Measurements from ENCODE around the gene PSME1. TPM values are rescaled to one million over a fixed set of nuclear protein-coding genes. Genes with fewer than 3 reads are reported as not detected.

The PSME1 gene
- polyA plus RNA-seq, 1 experiment, result 80.0 TPM

GRCh38 chr14:24178399-24179178 is 42.6 kb downstream of the PSME1 start:
- no peaks in the 10 kb centered on the region for H3K27me3 ChIP-seq (ENCODE audit: control insufficient read depth, insufficient read depth, low read length)
- no peaks in the 10 kb centered on the region for H3K9me3 ChIP-seq (ENCODE audit: control insufficient read depth, insufficient read depth, low read length)
- ChIA-PET POLR2A (no interaction called here), CTCF (no interaction called here)
- DNase-seq (ENCODE audit: low read depth, low spot score), result no peak
- H3K4me3 ChIP-seq (ENCODE audit: low read depth, low read length), result no peak overlapping the region
- H3K27ac ChIP-seq (ENCODE audit: low read depth, low read length), result no peak overlapping the region
- TF ChIP-seq CTCF (IDR thresholded peaks at IDR 0.05; ENCODE audit: low read depth, low read length), result no peak

GRCh38 chr14:24179294-24179960 is 43.4 kb downstream of the PSME1 start:
- no peaks in the 10 kb centered on the region for H3K9me3 ChIP-seq (ENCODE audit: control insufficient read depth, insufficient read depth, low read length)
- DNase-seq (ENCODE audit: low read depth, low spot score), result no peak
- peak overlapping the region; percentile 61 for H3K27ac ChIP-seq (ENCODE audit: low read depth, low read length)
- TF ChIP-seq CTCF (IDR thresholded peaks at IDR 0.05; ENCODE audit: low read depth, low read length), result no peak
- CTCF ChIA-PET, result interaction anchor here (0.9 to 2.0 kb wide), 2 partner anchors 18 to 155 kb away, joined by 3 to 6 read pairs; partner anchors contain the start of gene IRF9
- no peak overlapping the region for H3K4me3 ChIP-seq (ENCODE audit: low read depth, low read length)
- H3K27me3 ChIP-seq (ENCODE audit: control insufficient read depth, insufficient read depth, low read length), result no peaks in the 10 kb centered on the region
- POLR2A ChIA-PET, result interaction anchor here (0.6 to 1.4 kb wide), 4 partner anchors 9 to 191 kb away, joined by 3 to 4 read pairs (median 4); partner anchors contain the start of genes CHMP4A, DHRS4L2 and IPO4

GRCh38 chr14:24179961-24180796 is 44.2 kb downstream of the PSME1 start:
- H3K4me3 ChIP-seq (ENCODE audit: low read depth, low read length), result no peak overlapping the region
- TF ChIP-seq CTCF (IDR thresholded peaks at IDR 0.05; ENCODE audit: low read depth, low read length), result no peak

GRCh38 chr14:24181371-24182077 is 45.5 kb downstream of the PSME1 start:
- CTCF ChIA-PET, result interaction anchor here (2.0 kb wide), 1 partner anchor 20 kb away, joined by 6 read pairs; the partner anchor contains the start of gene IRF9
- Histone ChIP-seq H3K27me3 (ENCODE audit: control insufficient read depth, insufficient read depth, low read length) (no peaks in the 10 kb centered on the region), H3K9me3 (ENCODE audit: control insufficient read depth, insufficient read depth, low read length) (no peaks in the 10 kb centered on the region), H3K27ac (ENCODE audit: low read depth, low read length) (no peak overlapping the region), H3K4me3 (ENCODE audit: low read depth, low read length) (no peak overlapping the region)
- TF ChIP-seq CTCF (IDR thresholded peaks at IDR 0.05; ENCODE audit: low read depth, low read length), result no peak
- POLR2A ChIA-PET, result interaction anchor here (0.6 to 1.1 kb wide), 2 partner anchors 12 to 38 kb away, joined by 4 to 5 read pairs; no protein-coding TSS in a partner anchor
- no peak for DNase-seq (ENCODE audit: low read depth, low spot score)

More at GRCh38 chr14:24179961-24180796, 44.2 kb downstream of the PSME1 start:
- Histone ChIP-seq H3K27me3 (ENCODE audit: control insufficient read depth, insufficient read depth, low read length) (no peaks in the 10 kb centered on the region), H3K9me3 (ENCODE audit: control insufficient read depth, insufficient read depth, low read length) (no peaks in the 10 kb centered on the region), H3K27ac (ENCODE audit: low read depth, low read length) (peak overlapping the region; percentile 61)
- CTCF ChIA-PET, result interaction anchor here (0.9 to 2.0 kb wide), 2 partner anchors 19 to 154 kb away, joined by 3 to 6 read pairs; partner anchors contain the start of gene IRF9
- peak; percentile 27 for DNase-seq (ENCODE audit: low read depth, low spot score)
- POLR2A ChIA-PET, result interaction anchor here (0.6 to 1.4 kb wide), 5 partner anchors 8 to 191 kb away, joined by 3 to 4 read pairs (median 3); partner anchors contain the start of genes CHMP4A, DHRS4L2 and IPO4
